HepG2 (cell line): ENCODE measurements around the gene QRFP. TPM values are rescaled to one million over a fixed set of nuclear protein-coding genes. Genes with fewer than 3 reads are reported as not detected.

Source experiments
- BORCS8-MEF2B ChIP-seq: sonication (generic); formaldehyde crosslinking; IDR thresholded peaks from 2 replicates; pipeline ENCODE4 v1.8.0; 2022; ENCODE audit warnings: mild to moderate bottlenecking, missing genetic modification reagents
- CBFB ChIP-seq: sonication (generic); formaldehyde crosslinking; IDR thresholded peaks from 2 replicates; pipeline ENCODE4 v1.4.0; 2020; ENCODE audit warnings: missing genetic modification reagents
- FOXJ3 ChIP-seq: sonication (generic); formaldehyde crosslinking; IDR thresholded peaks from 2 replicates; pipeline ENCODE4 v1.4.0; 2020; ENCODE audit warnings: missing genetic modification reagents, mild to moderate bottlenecking, borderline replicate concordance
- HDAC2 ChIP-seq: sonication (generic); formaldehyde crosslinking; IDR thresholded peaks from 2 replicates; pipeline ENCODE4 v1.4.0; 2020; ENCODE audit warnings: missing genetic modification reagents
- SAP130 ChIP-seq: IDR thresholded peaks from 2 replicates; pipeline ENCODE4 v1.6.1; 2016; ENCODE audit warnings: low read depth
- SETDB1 ChIP-seq: sonication (generic); formaldehyde crosslinking; IDR thresholded peaks from 2 replicates; pipeline ENCODE4 v1.5.1; 2020; ENCODE audit warnings: missing genetic modification reagents, mild to moderate bottlenecking, borderline replicate concordance
- ZNF768 ChIP-seq: sonication (generic); formaldehyde crosslinking; IDR thresholded peaks from 2 replicates; pipeline ENCODE4 v1.4.0; 2020; ENCODE audit warnings: missing genetic modification reagents
- polyA plus RNA-seq, 8 experiments: library from polyadenylated mRNA; depleted of rRNA in 3 of 8; stranded (reverse) in 7 of 8; unstranded in 1 of 8; fragments of >200 nt; fragmentation: Illumina TruSeq in 4 of 8; extraction: Trizol in 4 of 8; gene quantifications; 2 replicates each; pipeline versions ENCODE4 v1.2.1 to v1.2.3, GENCODE V29; 2011 to 2016; ENCODE audit warnings: low read depth in 4 of 8, missing spikeins in 1 of 8, mixed read lengths in 1 of 8; ENCODE audit not compliant: insufficient read depth in 1 of 8
- total RNA-seq, 5 experiments: library from RNA; depleted of rRNA; stranded (reverse); fragments of >200 nt; fragmentation: Illumina TruSeq; extraction: Trizol; gene quantifications; 2 replicates each; pipeline ENCODE4 v1.2.3, GENCODE V29; 2016; ENCODE audit warnings: low read depth in 1 of 5
- TF ChIP-seq, protein P1 (sequence below): sonication (generic); formaldehyde crosslinking; IDR thresholded peaks from 2 replicates; pipeline ENCODE4 v1.9.0; 2021; ENCODE audit warnings: mild to moderate bottlenecking, missing genetic modification reagents
- TF ChIP-seq, protein P2 (sequence below), 2 experiments: sonication (generic) in 1 of 2; formaldehyde crosslinking in 1 of 2; IDR thresholded peaks; 2 replicates each; pipeline versions ENCODE4 v1.5.1 to v1.6.1; 2011 to 2020; ENCODE audit warnings: borderline replicate concordance in 1 of 2, low read depth in 1 of 2, low read length in 1 of 2, mild to moderate bottlenecking in 1 of 2, missing genetic modification reagents in 1 of 2, moderate library complexity in 1 of 2
- TF ChIP-seq, protein P3 (sequence below): IDR thresholded peaks from 2 replicates; pipeline ENCODE4 v1.6.1; 2016; ENCODE audit warnings: low read depth, missing genetic modification reagents, missing compliant biosample characterization
- TF ChIP-seq, protein P4 (sequence below): sonication (generic); formaldehyde crosslinking; IDR thresholded peaks from 2 replicates; pipeline ENCODE4 v1.4.0; 2020; ENCODE audit warnings: missing genetic modification reagents

The QRFP gene
- total and polyA plus RNA-seq, 2 of the 13 experiments (the other 11 are each of a cell fraction or from before 2014, with no cell fraction given) = not detected

DNA sequence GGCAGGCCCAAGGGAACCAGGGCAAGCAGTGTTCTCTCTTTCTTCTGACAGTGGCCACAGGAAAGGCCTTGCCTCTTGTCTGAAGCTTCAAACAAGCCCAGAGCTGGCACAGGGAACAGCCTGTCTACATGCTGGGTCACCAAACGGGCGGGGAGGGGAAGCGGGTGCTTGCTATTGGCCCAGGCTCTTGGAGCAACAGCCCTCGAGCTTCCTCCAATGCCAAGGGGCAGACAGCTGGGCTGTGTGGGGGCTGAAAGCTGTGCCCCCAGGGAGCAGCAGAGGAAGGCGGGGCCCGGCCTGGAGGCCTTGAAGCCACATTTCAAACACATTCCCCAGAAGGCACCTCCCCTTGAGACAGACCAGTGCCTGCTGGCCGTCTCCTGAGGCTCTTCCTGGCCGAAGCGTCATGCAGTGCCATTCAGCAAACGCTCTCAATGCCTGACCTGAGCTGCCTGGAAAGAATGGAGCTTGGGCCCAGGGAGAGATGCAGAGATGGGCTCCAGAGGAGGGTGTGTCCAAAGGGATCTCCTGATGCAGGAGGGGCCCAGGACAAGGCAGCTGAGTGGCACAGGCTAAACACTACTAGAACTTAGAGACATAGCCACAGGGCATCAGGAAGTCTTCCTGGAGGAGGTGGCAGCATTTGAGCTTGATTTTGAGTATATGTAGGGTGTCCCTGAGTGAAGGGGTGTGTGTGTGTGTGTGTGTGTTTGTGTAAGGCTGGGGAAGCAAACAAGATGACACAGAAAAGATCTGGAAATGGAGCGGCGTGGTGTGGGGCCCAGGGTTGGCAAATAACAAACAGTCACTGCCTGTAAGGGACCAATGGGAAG, 39.9 kb upstream of the QRFP start (continued):
- TF ChIP-seq, protein P1, sequence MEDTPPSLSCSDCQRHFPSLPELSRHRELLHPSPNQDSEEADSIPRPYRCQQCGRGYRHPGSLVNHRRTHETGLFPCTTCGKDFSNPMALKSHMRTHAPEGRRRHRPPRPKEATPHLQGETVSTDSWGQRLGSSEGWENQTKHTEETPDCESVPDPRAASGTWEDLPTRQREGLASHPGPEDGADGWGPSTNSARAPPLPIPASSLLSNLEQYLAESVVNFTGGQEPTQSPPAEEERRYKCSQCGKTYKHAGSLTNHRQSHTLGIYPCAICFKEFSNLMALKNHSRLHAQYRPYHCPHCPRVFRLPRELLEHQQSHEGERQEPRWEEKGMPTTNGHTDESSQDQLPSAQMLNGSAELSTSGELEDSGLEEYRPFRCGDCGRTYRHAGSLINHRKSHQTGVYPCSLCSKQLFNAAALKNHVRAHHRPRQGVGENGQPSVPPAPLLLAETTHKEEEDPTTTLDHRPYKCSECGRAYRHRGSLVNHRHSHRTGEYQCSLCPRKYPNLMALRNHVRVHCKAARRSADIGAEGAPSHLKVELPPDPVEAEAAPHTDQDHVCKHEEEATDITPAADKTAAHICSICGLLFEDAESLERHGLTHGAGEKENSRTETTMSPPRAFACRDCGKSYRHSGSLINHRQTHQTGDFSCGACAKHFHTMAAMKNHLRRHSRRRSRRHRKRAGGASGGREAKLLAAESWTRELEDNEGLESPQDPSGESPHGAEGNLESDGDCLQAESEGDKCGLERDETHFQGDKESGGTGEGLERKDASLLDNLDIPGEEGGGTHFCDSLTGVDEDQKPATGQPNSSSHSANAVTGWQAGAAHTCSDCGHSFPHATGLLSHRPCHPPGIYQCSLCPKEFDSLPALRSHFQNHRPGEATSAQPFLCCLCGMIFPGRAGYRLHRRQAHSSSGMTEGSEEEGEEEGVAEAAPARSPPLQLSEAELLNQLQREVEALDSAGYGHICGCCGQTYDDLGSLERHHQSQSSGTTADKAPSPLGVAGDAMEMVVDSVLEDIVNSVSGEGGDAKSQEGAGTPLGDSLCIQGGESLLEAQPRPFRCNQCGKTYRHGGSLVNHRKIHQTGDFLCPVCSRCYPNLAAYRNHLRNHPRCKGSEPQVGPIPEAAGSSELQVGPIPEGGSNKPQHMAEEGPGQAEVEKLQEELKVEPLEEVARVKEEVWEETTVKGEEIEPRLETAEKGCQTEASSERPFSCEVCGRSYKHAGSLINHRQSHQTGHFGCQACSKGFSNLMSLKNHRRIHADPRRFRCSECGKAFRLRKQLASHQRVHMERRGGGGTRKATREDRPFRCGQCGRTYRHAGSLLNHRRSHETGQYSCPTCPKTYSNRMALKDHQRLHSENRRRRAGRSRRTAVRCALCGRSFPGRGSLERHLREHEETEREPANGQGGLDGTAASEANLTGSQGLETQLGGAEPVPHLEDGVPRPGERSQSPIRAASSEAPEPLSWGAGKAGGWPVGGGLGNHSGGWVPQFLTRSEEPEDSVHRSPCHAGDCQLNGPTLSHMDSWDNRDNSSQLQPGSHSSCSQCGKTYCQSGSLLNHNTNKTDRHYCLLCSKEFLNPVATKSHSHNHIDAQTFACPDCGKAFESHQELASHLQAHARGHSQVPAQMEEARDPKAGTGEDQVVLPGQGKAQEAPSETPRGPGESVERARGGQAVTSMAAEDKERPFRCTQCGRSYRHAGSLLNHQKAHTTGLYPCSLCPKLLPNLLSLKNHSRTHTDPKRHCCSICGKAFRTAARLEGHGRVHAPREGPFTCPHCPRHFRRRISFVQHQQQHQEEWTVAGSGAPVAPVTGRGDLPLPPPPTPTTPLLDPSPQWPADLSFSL (CRISPR knock-in tag) = peak; percentile 50; the same call in 1 of the 2 replicates
- TF ChIP-seq, protein P2, sequence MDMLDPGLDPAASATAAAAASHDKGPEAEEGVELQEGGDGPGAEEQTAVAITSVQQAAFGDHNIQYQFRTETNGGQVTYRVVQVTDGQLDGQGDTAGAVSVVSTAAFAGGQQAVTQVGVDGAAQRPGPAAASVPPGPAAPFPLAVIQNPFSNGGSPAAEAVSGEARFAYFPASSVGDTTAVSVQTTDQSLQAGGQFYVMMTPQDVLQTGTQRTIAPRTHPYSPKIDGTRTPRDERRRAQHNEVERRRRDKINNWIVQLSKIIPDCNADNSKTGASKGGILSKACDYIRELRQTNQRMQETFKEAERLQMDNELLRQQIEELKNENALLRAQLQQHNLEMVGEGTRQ (IDR thresholded peaks at IDR 0.05; ENCODE audit: low read depth, low read length) = no peak
- TF ChIP-seq, protein P2 (CRISPR knock-in tag; IDR thresholded peaks at IDR 0.05; ENCODE audit: borderline replicate concordance) = 0 out of 2 replicates have a peak, but pooled peaks have one; percentile 18
- TF ChIP-seq CBFB (CRISPR knock-in tag) = no peak
- TF ChIP-seq ZNF768 = no peak; the same call in 1 of the 2 replicates
- TF ChIP-seq, protein P3, sequence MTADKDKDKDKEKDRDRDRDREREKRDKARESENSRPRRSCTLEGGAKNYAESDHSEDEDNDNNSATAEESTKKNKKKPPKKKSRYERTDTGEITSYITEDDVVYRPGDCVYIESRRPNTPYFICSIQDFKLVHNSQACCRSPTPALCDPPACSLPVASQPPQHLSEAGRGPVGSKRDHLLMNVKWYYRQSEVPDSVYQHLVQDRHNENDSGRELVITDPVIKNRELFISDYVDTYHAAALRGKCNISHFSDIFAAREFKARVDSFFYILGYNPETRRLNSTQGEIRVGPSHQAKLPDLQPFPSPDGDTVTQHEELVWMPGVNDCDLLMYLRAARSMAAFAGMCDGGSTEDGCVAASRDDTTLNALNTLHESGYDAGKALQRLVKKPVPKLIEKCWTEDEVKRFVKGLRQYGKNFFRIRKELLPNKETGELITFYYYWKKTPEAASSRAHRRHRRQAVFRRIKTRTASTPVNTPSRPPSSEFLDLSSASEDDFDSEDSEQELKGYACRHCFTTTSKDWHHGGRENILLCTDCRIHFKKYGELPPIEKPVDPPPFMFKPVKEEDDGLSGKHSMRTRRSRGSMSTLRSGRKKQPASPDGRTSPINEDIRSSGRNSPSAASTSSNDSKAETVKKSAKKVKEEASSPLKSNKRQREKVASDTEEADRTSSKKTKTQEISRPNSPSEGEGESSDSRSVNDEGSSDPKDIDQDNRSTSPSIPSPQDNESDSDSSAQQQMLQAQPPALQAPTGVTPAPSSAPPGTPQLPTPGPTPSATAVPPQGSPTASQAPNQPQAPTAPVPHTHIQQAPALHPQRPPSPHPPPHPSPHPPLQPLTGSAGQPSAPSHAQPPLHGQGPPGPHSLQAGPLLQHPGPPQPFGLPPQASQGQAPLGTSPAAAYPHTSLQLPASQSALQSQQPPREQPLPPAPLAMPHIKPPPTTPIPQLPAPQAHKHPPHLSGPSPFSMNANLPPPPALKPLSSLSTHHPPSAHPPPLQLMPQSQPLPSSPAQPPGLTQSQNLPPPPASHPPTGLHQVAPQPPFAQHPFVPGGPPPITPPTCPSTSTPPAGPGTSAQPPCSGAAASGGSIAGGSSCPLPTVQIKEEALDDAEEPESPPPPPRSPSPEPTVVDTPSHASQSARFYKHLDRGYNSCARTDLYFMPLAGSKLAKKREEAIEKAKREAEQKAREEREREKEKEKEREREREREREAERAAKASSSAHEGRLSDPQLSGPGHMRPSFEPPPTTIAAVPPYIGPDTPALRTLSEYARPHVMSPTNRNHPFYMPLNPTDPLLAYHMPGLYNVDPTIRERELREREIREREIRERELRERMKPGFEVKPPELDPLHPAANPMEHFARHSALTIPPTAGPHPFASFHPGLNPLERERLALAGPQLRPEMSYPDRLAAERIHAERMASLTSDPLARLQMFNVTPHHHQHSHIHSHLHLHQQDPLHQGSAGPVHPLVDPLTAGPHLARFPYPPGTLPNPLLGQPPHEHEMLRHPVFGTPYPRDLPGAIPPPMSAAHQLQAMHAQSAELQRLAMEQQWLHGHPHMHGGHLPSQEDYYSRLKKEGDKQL (CRISPR knock-in tag) = no peak
- no peak for TF ChIP-seq SETDB1 (CRISPR knock-in tag)
- no peak for TF ChIP-seq FOXJ3
- peak; percentile 26; the same call in 1 of the 2 replicates for TF ChIP-seq SAP130 (CRISPR knock-in tag)
- TF ChIP-seq BORCS8-MEF2B (CRISPR knock-in tag) = 0 out of 2 replicates have a peak, but pooled peaks have one; percentile 27
- TF ChIP-seq, protein P4, sequence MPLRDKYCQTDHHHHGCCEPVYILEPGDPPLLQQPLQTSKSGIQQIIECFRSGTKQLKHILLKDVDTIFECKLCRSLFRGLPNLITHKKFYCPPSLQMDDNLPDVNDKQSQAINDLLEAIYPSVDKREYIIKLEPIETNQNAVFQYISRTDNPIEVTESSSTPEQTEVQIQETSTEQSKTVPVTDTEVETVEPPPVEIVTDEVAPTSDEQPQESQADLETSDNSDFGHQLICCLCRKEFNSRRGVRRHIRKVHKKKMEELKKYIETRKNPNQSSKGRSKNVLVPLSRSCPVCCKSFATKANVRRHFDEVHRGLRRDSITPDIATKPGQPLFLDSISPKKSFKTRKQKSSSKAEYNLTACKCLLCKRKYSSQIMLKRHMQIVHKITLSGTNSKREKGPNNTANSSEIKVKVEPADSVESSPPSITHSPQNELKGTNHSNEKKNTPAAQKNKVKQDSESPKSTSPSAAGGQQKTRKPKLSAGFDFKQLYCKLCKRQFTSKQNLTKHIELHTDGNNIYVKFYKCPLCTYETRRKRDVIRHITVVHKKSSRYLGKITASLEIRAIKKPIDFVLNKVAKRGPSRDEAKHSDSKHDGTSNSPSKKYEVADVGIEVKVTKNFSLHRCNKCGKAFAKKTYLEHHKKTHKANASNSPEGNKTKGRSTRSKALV (CRISPR knock-in tag) = peak; percentile 36
- peak; percentile 4; the same call in 1 of the 2 replicates for TF ChIP-seq HDAC2 (CRISPR knock-in tag)
